ENCODE data around the gene CARD19.
"Not testable (repeated sequence)": the region's sequence is repeated elsewhere in the genome, so short reads cannot be mapped to it uniquely, and the experiment has no call there.

Gene CARD19

GRCh38 chr9:93134015-93134739, 38.2 kb downstream of the CARD19 start, which contains the start of gene NINJ1:
Gene NINJ1 (minus strand): TSS chr9:93134251. CDS start chr9:93134217, 34 bp downstream.
- DNase-seq: peak; percentile 98

- DNase-seq: no peak
These were observed 38.9 kb downstream of the CARD19 start for GRCh38 chr9:93134740-93135444.

- DNase-seq: no peak
These were observed 40.0 kb downstream of the CARD19 start for GRCh38 chr9:93136011-93136440.

GRCh38 chr9:93137362-93137761, 41.3 kb downstream of the CARD19 start:
- DNase-seq: no peak

GRCh38 chr9:93138171-93138764, 42.3 kb downstream of the CARD19 start:
- no peak for DNase-seq

GRCh38 chr9:93139365-93140182, 43.6 kb downstream of the CARD19 start:
- DNase-seq: no peak

GRCh38 chr9:93141771-93142483, 45.9 kb downstream of the CARD19 start:
- DNase-seq: no peak

GRCh38 chr9:93143830-93144530, 48.0 kb downstream of the CARD19 start:
- no peak for DNase-seq

- not testable (repeated sequence) for DNase-seq
These were observed 50.7 kb downstream of the CARD19 start for GRCh38 chr9:93146696-93147095.

GRCh38 chr9:93147632-93148031, 51.6 kb downstream of the CARD19 start:
- DNase-seq: no peak

GRCh38 chr9:93148721-93149120, 52.7 kb downstream of the CARD19 start:
- no peak for DNase-seq

- DNase-seq: no peak
These were observed 53.3 kb downstream of the CARD19 start for GRCh38 chr9:93149361-93149760.

- DNase-seq: no peak
These were observed 55.2 kb downstream of the CARD19 start for GRCh38 chr9:93151097-93151784.

GRCh38 chr9:93154293-93154903, 58.4 kb downstream of the CARD19 start:
- DNase-seq: peak; percentile 61

GRCh38 chr9:93155716-93156474, 59.9 kb downstream of the CARD19 start:
- no peak for DNase-seq

GRCh38 chr9:93156475-93157008, 60.5 kb downstream of the CARD19 start:
- no peak for DNase-seq

GRCh38 chr9:93159601-93160471, 63.8 kb downstream of the CARD19 start:
- DNase-seq: peak; percentile 87

- DNase-seq: no peak
These were observed 66.0 kb downstream of the CARD19 start for GRCh38 chr9:93161786-93162562.
